GM12878 (cell line): Measurements from ENCODE around the gene CELSR2. TPM values are rescaled to one million over a fixed set of nuclear protein-coding genes. Genes with fewer than 3 reads are reported as not detected.

Experiments used
- ATF7 ChIP-seq: fragments of 450-650 bp; IDR thresholded peaks from 2 replicates; pipeline ENCODE4 v1.6.1; 2016; ENCODE audit warnings: low read depth, mild to moderate bottlenecking
- BACH1 ChIP-seq: fragments of 450-650 bp; IDR thresholded peaks from 2 replicates; pipeline ENCODE4 v1.6.1; 2017; ENCODE audit warnings: mild to moderate bottlenecking, borderline replicate concordance
- CREB1 ChIP-seq: IDR thresholded peaks from 2 replicates; pipeline ENCODE4 v1.6.1; 2012; ENCODE audit warnings: low read depth, mild to moderate bottlenecking, inconsistent platforms
- EZH2 ChIP-seq: IDR thresholded peaks from 2 replicates; pipeline ENCODE4 v1.6.1; 2012; ENCODE audit warnings: low read depth, mild to moderate bottlenecking, control low read depth, inconsistent platforms, low read length, borderline replicate concordance; ENCODE audit not compliant: control insufficient read depth
- HDAC2 ChIP-seq: fragments of 200-600 bp; sonication (generic); IDR thresholded peaks from 2 replicates; pipeline ENCODE4 v1.6.1; 2017
- HDAC6 ChIP-seq: fragments of 200-600 bp; sonication (generic); IDR thresholded peaks from one replicate; pipeline ENCODE4 v1.8.0; 2017; ENCODE audit warnings: antibody characterized with exemption; ENCODE audit not compliant: unreplicated experiment
- KAT2A ChIP-seq: conservative IDR thresholded peaks from 2 replicates; pipeline ENCODE4 v1.6.1; 2011; ENCODE audit warnings: low read depth, low read length; ENCODE audit not compliant: control insufficient read depth
- NR2C1 ChIP-seq: fragments of 450-650 bp; IDR thresholded peaks from 2 replicates; pipeline ENCODE4 v1.6.1; 2017; ENCODE audit warnings: antibody characterized with exemption, mild to moderate bottlenecking, moderate library complexity
- NR2F1 ChIP-seq: fragments of 450-650 bp; conservative IDR thresholded peaks from 2 replicates; pipeline ENCODE4 v1.6.1; 2017; ENCODE audit warnings: mild to moderate bottlenecking
- POLR2A ChIP-seq: IDR thresholded peaks from 2 replicates; pipeline ENCODE4 v1.6.1; 2011; ENCODE audit warnings: low read depth, mild to moderate bottlenecking, low read length
- POU2F2 ChIP-seq: IDR thresholded peaks from 3 replicates; pipeline ENCODE4 v1.6.1; 2011; ENCODE audit warnings: low read depth, mild to moderate bottlenecking, low read length, borderline replicate concordance
- RB1 ChIP-seq: fragments of 450-650 bp; formaldehyde crosslinking; IDR thresholded peaks from 2 replicates; pipeline ENCODE4 v1.6.1; 2017; ENCODE audit warnings: mild to moderate bottlenecking, borderline replicate concordance
- SIN3A ChIP-seq: IDR thresholded peaks from 2 replicates; pipeline ENCODE4 v1.6.1; 2012; ENCODE audit warnings: low read depth, low read length, improper control_type of control experiment
- TBL1XR1 ChIP-seq: IDR thresholded peaks from 2 replicates; pipeline ENCODE4 v1.6.1; 2012; ENCODE audit warnings: low read depth, low read length, improper control_type of control experiment
- ZSCAN29 ChIP-seq: fragments of 450-650 bp; IDR thresholded peaks from 2 replicates; pipeline ENCODE4 v1.6.1; 2017; ENCODE audit warnings: mild to moderate bottlenecking, moderate library complexity
- polyA plus RNA-seq, 11 experiments: library from polyadenylated mRNA; depleted of rRNA in 4 of 11; unstranded in 6 of 11; stranded (reverse) in 5 of 11; fragments of >200 nt; fragmentation: Nextera tagmentation in 4 of 11; fragmentation: Illumina TruSeq in 1 of 11; extraction: Ambion mirVana in 4 of 11; extraction: Trizol in 1 of 11; gene quantifications; 1 replicate in 1 of 11; 2 replicates in 10 of 11; pipeline versions ENCODE4 v1.2.1 to v1.2.3, GENCODE V29; 2011 to 2016; ENCODE audit warnings: inconsistent platforms in 2 of 11, missing spikeins in 2 of 11, low read depth in 1 of 11
- total RNA-seq, 4 experiments: library from RNA; depleted of rRNA in 3 of 4; stranded (reverse); fragments of >200 nt in 3 of 4; fragmentation: Illumina TruSeq in 1 of 4; extraction: Trizol in 1 of 4; gene quantifications; 2 replicates each; pipeline versions ENCODE4 v1.2.1 to v1.2.3, GENCODE V29; 2013 to 2021
- TF ChIP-seq, protein P1 (sequence below): fragments of 450-650 bp; IDR thresholded peaks from 2 replicates; pipeline ENCODE4 v1.6.1; 2017; ENCODE audit warnings: mild to moderate bottlenecking
- TF ChIP-seq, protein P2 (sequence below), 3 experiments: IDR thresholded peaks in 2 of 3; conservative IDR thresholded peaks in 1 of 3; 2 replicates each; pipeline ENCODE4 v1.5.1; 2011; ENCODE audit warnings: low read depth in 3 of 3, low read length in 3 of 3, mild to moderate bottlenecking in 3 of 3, control low read depth in 2 of 3, moderate library complexity in 2 of 3, inconsistent platforms in 1 of 3, mixed read lengths in 1 of 3; ENCODE audit not compliant: control insufficient read depth in 2 of 3, insufficient read depth in 1 of 3; ENCODE audit errors: extremely low read depth in 1 of 3
- TF ChIP-seq, protein P3 (sequence below): IDR thresholded peaks from 2 replicates; pipeline ENCODE4 v1.6.1; 2012; ENCODE audit warnings: mild to moderate bottlenecking, low read depth, low read length
- TF ChIP-seq, protein P4 (sequence below): fragments of 450-650 bp; IDR thresholded peaks from 2 replicates; pipeline ENCODE4 v1.6.1; 2016; ENCODE audit warnings: mild to moderate bottlenecking, moderate library complexity, borderline replicate concordance

Gene CELSR2
- total and polyA plus RNA-seq, 10 of the 15 experiments (the other 5 are each of a cell fraction or from before 2014, with no cell fraction given), result under 0.01 to 0.15 (median 0.04) TPM; not detected in 2

DNA sequence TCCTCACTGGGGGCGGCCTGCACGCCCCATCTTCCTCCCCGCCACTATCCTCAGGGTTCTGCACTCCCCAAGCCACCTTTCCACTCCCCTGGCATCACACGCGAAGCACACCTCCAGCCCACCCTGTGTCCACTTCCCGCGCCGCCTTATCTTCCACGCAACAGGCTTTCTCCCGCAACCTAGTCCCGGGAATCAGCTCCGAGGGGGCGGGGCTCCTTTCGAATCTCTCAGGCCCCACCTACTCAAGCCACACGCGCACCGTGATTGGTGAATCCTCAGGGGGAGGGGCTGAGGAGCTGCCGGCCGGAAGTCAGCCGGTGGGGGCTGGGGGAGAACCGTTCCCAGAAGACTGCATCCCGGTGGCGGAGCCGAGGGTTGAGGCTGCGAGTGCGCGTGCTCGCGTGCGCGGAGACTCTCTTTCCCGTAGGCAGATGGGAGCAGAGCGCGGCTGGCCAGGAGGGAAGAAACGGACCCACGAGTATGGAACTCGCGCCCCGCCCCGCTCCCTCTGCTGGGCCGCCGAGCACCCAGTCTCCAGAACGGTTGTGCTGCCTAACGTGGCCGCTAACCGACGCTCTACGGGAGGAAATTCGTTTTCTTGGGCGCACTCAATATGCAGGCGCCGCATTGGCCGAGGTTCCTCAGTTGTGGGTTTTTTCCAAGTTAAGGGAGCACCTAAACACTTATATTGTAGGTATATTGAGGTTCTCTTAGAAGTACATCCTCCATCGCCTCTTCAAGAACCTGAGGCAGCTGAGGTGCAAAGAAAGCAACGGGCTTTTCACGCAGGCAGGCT is 33.8 kb downstream of the CELSR2 start, which contains the start of gene PSRC1 (continued):
- TF ChIP-seq, protein P1, sequence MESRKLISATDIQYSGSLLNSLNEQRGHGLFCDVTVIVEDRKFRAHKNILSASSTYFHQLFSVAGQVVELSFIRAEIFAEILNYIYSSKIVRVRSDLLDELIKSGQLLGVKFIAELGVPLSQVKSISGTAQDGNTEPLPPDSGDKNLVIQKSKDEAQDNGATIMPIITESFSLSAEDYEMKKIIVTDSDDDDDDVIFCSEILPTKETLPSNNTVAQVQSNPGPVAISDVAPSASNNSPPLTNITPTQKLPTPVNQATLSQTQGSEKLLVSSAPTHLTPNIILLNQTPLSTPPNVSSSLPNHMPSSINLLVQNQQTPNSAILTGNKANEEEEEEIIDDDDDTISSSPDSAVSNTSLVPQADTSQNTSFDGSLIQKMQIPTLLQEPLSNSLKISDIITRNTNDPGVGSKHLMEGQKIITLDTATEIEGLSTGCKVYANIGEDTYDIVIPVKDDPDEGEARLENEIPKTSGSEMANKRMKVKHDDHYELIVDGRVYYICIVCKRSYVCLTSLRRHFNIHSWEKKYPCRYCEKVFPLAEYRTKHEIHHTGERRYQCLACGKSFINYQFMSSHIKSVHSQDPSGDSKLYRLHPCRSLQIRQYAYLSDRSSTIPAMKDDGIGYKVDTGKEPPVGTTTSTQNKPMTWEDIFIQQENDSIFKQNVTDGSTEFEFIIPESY, result no peak
- peak; percentile 79; the same call in 1 of the 3 replicates for TF ChIP-seq POU2F2
- TF ChIP-seq, protein P2, sequence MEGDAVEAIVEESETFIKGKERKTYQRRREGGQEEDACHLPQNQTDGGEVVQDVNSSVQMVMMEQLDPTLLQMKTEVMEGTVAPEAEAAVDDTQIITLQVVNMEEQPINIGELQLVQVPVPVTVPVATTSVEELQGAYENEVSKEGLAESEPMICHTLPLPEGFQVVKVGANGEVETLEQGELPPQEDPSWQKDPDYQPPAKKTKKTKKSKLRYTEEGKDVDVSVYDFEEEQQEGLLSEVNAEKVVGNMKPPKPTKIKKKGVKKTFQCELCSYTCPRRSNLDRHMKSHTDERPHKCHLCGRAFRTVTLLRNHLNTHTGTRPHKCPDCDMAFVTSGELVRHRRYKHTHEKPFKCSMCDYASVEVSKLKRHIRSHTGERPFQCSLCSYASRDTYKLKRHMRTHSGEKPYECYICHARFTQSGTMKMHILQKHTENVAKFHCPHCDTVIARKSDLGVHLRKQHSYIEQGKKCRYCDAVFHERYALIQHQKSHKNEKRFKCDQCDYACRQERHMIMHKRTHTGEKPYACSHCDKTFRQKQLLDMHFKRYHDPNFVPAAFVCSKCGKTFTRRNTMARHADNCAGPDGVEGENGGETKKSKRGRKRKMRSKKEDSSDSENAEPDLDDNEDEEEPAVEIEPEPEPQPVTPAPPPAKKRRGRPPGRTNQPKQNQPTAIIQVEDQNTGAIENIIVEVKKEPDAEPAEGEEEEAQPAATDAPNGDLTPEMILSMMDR (IDR thresholded peaks at IDR 0.05 in 2 of 3, conservative IDR thresholded peaks at IDR 0.05 in 1 of 3; ENCODE audit: control insufficient read depth in 2 of 3, extremely low read depth in 1 of 3, insufficient read depth in 1 of 3, low read depth in 3 of 3, low read length in 3 of 3), result peak; percentile 51 to 61 (median 55)
- no peak for TF ChIP-seq KAT2A
- TF ChIP-seq BACH1, result no peak
- peak; percentile 45; the same call in 1 of the 2 replicates for TF ChIP-seq SIN3A
- TF ChIP-seq NR2F1, result peak; percentile 55
- TF ChIP-seq HDAC2, result no peak
- TF ChIP-seq ATF7, result 0 out of 2 replicates have a peak, but pooled peaks have one; percentile 24
- TF ChIP-seq TBL1XR1, result no peak
- TF ChIP-seq, protein P3, sequence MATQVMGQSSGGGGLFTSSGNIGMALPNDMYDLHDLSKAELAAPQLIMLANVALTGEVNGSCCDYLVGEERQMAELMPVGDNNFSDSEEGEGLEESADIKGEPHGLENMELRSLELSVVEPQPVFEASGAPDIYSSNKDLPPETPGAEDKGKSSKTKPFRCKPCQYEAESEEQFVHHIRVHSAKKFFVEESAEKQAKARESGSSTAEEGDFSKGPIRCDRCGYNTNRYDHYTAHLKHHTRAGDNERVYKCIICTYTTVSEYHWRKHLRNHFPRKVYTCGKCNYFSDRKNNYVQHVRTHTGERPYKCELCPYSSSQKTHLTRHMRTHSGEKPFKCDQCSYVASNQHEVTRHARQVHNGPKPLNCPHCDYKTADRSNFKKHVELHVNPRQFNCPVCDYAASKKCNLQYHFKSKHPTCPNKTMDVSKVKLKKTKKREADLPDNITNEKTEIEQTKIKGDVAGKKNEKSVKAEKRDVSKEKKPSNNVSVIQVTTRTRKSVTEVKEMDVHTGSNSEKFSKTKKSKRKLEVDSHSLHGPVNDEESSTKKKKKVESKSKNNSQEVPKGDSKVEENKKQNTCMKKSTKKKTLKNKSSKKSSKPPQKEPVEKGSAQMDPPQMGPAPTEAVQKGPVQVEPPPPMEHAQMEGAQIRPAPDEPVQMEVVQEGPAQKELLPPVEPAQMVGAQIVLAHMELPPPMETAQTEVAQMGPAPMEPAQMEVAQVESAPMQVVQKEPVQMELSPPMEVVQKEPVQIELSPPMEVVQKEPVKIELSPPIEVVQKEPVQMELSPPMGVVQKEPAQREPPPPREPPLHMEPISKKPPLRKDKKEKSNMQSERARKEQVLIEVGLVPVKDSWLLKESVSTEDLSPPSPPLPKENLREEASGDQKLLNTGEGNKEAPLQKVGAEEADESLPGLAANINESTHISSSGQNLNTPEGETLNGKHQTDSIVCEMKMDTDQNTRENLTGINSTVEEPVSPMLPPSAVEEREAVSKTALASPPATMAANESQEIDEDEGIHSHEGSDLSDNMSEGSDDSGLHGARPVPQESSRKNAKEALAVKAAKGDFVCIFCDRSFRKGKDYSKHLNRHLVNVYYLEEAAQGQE, result no peak
- no peak for TF ChIP-seq RB1
- TF ChIP-seq POLR2A, result peak; percentile 87
- TF ChIP-seq ZSCAN29, result no peak
- TF ChIP-seq EZH2, result no peak
- TF ChIP-seq, protein P4, sequence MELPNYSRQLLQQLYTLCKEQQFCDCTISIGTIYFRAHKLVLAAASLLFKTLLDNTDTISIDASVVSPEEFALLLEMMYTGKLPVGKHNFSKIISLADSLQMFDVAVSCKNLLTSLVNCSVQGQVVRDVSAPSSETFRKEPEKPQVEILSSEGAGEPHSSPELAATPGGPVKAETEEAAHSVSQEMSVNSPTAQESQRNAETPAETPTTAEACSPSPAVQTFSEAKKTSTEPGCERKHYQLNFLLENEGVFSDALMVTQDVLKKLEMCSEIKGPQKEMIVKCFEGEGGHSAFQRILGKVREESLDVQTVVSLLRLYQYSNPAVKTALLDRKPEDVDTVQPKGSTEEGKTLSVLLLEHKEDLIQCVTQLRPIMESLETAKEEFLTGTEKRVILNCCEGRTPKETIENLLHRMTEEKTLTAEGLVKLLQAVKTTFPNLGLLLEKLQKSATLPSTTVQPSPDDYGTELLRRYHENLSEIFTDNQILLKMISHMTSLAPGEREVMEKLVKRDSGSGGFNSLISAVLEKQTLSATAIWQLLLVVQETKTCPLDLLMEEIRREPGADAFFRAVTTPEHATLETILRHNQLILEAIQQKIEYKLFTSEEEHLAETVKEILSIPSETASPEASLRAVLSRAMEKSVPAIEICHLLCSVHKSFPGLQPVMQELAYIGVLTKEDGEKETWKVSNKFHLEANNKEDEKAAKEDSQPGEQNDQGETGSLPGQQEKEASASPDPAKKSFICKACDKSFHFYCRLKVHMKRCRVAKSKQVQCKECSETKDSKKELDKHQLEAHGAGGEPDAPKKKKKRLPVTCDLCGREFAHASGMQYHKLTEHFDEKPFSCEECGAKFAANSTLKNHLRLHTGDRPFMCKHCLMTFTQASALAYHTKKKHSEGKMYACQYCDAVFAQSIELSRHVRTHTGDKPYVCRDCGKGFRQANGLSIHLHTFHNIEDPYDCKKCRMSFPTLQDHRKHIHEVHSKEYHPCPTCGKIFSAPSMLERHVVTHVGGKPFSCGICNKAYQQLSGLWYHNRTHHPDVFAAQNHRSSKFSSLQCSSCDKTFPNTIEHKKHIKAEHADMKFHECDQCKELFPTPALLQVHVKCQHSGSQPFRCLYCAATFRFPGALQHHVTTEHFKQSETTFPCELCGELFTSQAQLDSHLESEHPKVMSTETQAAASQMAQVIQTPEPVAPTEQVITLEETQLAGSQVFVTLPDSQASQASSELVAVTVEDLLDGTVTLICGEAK, result peak; percentile 62; the same call in 1 of the 2 replicates
- no peak for TF ChIP-seq NR2C1
- TF ChIP-seq CREB1, result 0 out of 2 replicates have a peak, but pooled peaks have one; percentile 57
- TF ChIP-seq HDAC6, result no peak
